SKM-1 (cell line): ENCODE results near the gene MAMSTR.
A peak's percentile ranks its signal among the peaks of the same experiment; 100 is the strongest.
"Not testable (repeated sequence)": the region's sequence is repeated elsewhere in the genome, so short reads cannot be mapped to it uniquely, and the experiment has no call there.

Experiments used
- DNase-seq: peaks from one replicate; lab custom pipeline; 2025; ENCODE audit not compliant: unreplicated experiment; lab: John Stamatoyannopoulos, UW

The MAMSTR gene

GRCh38 chr19:48720251-48720612 is 707 bp upstream of the MAMSTR start:
- DNase-seq, result no peak

- DNase-seq, result no peak
Measured at GRCh38 chr19:48718711-48719231, 754 bp downstream of the MAMSTR start.

GRCh38 chr19:48718106-48718505 is 1.4 kb downstream of the MAMSTR start:
- not testable (repeated sequence) for DNase-seq

- DNase-seq, result no peak
Measured at GRCh38 chr19:48716562-48717291, 2.8 kb downstream of the MAMSTR start.

GRCh38 chr19:48715681-48716171 is 3.8 kb downstream of the MAMSTR start:
- no peak for DNase-seq

GRCh38 chr19:48714759-48715675 is 4.5 kb downstream of the MAMSTR start:
- DNase-seq, result no peak

- DNase-seq, result peak; percentile 94
Measured at GRCh38 chr19:48713864-48714755, 5.4 kb downstream of the MAMSTR start.

GRCh38 chr19:48713041-48713863 is 6.3 kb downstream of the MAMSTR start:
- no peak for DNase-seq

- no peak for DNase-seq
Measured at GRCh38 chr19:48711106-48711662, 8.3 kb downstream of the MAMSTR start.

GRCh38 chr19:48708471-48708870 is 11.1 kb downstream of the MAMSTR start:
- DNase-seq, result no peak

- no peak for DNase-seq
Measured at GRCh38 chr19:48705431-48705830, 14.1 kb downstream of the MAMSTR start.

- no peak for DNase-seq
Measured at GRCh38 chr19:48703316-48703715, 16.2 kb downstream of the MAMSTR start.

GRCh38 chr19:48702701-48703100 is 16.8 kb downstream of the MAMSTR start:
- DNase-seq, result no peak

- DNase-seq, result peak; percentile 7
Measured at GRCh38 chr19:48698046-48698445, 21.5 kb downstream of the MAMSTR start.

GRCh38 chr19:48696353-48697010 is 23.0 kb downstream of the MAMSTR start:
- DNase-seq, result no peak

GRCh38 chr19:48695743-48696352 is 23.7 kb downstream of the MAMSTR start, which contains the start of gene FUT2:
Gene FUT2 (plus strand): TSS chr19:48695971. CDS start chr19:48702957, 6,986 bp downstream.
- DNase-seq, result no peak

GRCh38 chr19:48693629-48694028 is 25.9 kb downstream of the MAMSTR start:
- not testable (repeated sequence) for DNase-seq

- no peak for DNase-seq
Measured at GRCh38 chr19:48689449-48689848, 30.1 kb downstream of the MAMSTR start.
